Testis (tissue), 3 donors: ENCODE data around the gene EPHA5. TPM values are rescaled to one million over a fixed set of nuclear protein-coding genes. Genes with fewer than 3 reads are reported as not detected.

Experiments
- DNase-seq: peaks from one replicate; pipeline ENCODE4 v3.0.0-alpha.2; 2019
- H3K27ac ChIP-seq, 2 donors: fragments of 200-600 bp; sonication (generic); one replicate each; pipeline ENCODE4 v1.5.1; 2019
- H3K27me3 ChIP-seq: fragments of 200-600 bp; sonication (generic); one replicate; pipeline ENCODE4 v1.5.1; 2019
- H3K36me3 ChIP-seq: fragments of 200-600 bp; sonication (generic); one replicate; pipeline ENCODE4 v1.5.1; 2017; ENCODE audit warnings: low read depth; ENCODE audit errors: missing control alignments
- H3K4me1 ChIP-seq: fragments of 200-600 bp; sonication (generic); one replicate; pipeline ENCODE4 v1.5.1; 2019
- H3K4me3 ChIP-seq, 2 donors: fragments of 200-600 bp; sonication (generic); one replicate each; pipeline ENCODE4 v1.5.1; 2017 to 2019
- H3K9me3 ChIP-seq: fragments of 200-600 bp; sonication (generic); one replicate; pipeline ENCODE4 v1.5.1; 2017
- POLR2A ChIP-seq: fragments of 450-650 bp; IDR thresholded peaks from one replicate; pipeline ENCODE4 v1.6.1; 2017; ENCODE audit warnings: antibody characterized with exemption, mild to moderate bottlenecking, moderate library complexity
- WGBS, 2 donors: methylation state at CpG; one replicate each; pipeline ENCODE4 v1.1.5; 2018; 5-methylcytosine and 5-hydroxymethylcytosine counted together
- intact Hi-C: fragments of 100-400 bp; cut with DNase I; formaldehyde crosslinking; loops from one replicate; pipeline ENCODE4 v1.15.1; 2023; ENCODE audit warnings: low total_unique reads
- polyA plus RNA-seq: library from polyadenylated mRNA; stranded (reverse); fragments of 350-450 nt; fragmentation: Illumina TruSeq; extraction: RNeasy Lipid Tissue Mini Kit (QIAGEN cat#74804); gene quantifications from one replicate; pipeline ENCODE4 v1.2.3, GENCODE V29; 2014; ENCODE audit warnings: low read depth, low replicate concordance; ENCODE audit not compliant: insufficient read depth
- total RNA-seq, 2 donors: library from RNA; depleted of rRNA; stranded (reverse); fragments of >200 nt; gene quantifications; one replicate each; pipeline ENCODE4 v1.2.3, GENCODE V29; 2016
- TF ChIP-seq, protein P1 (sequence below), 3 experiments: fragments of 450-650 bp in 2 of 3; fragments of 200-600 bp in 1 of 3; sonication (generic) in 1 of 3; IDR thresholded peaks; one replicate each; pipeline ENCODE4 v1.5.1; 2016 to 2019; ENCODE audit warnings: antibody characterized with exemption in 3 of 3, mild to moderate bottlenecking in 2 of 3, moderate library complexity in 1 of 3

Gene EPHA5
- total and polyA plus RNA-seq, 3 donors from 2014 or later = 1.0 to 3.1 (median 1.4) TPM

DNA sequence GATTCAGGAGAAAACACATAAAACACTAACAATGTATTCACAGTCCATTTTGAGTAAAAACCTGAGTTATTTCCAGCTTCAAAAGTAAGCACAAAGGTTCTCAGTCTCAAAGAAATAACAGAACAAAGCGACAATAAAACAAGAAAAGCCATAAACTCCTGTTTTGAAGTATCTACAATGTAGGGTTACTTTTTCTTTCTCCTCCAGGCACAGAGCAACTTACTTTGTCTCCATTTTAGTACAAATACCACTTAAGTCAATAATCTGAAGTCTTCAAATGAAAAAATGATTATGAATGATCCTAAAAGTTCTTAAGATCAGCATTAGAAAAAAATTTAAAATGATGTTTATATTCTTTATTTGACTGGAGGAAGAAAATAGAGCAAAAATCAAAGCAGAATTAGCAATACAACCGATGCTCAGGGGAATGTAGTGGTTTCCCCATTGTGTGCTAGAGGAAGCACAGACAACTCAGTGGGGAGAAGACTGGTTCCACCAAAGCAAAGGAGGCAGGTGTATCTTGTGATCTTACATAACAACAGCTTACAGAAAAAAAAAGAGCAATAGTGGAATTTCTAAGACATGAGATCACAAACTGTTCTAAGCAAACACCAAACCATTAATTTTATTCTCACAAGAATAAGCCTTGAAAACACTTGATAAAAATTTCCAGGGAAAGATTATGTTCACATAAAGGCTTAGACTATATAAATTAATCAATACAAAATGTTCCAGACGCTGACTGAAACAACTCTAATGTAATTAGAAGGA lies 35.1 kb downstream of the EPHA5 start:
- H3K4me1 ChIP-seq = no peaks in the 10 kb centered on the region
- WGBS, 2 donors = 34 to 39% methylated on average over 3 of the region's 3 CpGs
- intact Hi-C loops = no loop called here
- no peaks in the 10 kb centered on the region for H3K9me3 ChIP-seq
- no peak overlapping the region for H3K27ac ChIP-seq
- no peak for TF ChIP-seq POLR2A
- TF ChIP-seq, protein P1, sequence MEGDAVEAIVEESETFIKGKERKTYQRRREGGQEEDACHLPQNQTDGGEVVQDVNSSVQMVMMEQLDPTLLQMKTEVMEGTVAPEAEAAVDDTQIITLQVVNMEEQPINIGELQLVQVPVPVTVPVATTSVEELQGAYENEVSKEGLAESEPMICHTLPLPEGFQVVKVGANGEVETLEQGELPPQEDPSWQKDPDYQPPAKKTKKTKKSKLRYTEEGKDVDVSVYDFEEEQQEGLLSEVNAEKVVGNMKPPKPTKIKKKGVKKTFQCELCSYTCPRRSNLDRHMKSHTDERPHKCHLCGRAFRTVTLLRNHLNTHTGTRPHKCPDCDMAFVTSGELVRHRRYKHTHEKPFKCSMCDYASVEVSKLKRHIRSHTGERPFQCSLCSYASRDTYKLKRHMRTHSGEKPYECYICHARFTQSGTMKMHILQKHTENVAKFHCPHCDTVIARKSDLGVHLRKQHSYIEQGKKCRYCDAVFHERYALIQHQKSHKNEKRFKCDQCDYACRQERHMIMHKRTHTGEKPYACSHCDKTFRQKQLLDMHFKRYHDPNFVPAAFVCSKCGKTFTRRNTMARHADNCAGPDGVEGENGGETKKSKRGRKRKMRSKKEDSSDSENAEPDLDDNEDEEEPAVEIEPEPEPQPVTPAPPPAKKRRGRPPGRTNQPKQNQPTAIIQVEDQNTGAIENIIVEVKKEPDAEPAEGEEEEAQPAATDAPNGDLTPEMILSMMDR (IDR thresholded peaks at IDR 0.05) = no peak
- DNase-seq = no peak
- no peaks in the 10 kb centered on the region for H3K27me3 ChIP-seq
- H3K4me3 ChIP-seq = no peak overlapping the region
- H3K36me3 ChIP-seq = no peaks in the 10 kb centered on the region

- no peaks in the 10 kb centered on the region for H3K9me3 ChIP-seq
- intact Hi-C loops = no loop called here
- H3K36me3 ChIP-seq = no peaks in the 10 kb centered on the region
- no peak for DNase-seq
- no peak overlapping the region for H3K27ac ChIP-seq
- no peak for TF ChIP-seq POLR2A
- TF ChIP-seq, protein P1 (IDR thresholded peaks at IDR 0.05) = no peak
- H3K4me3 ChIP-seq = no peak overlapping the region
- no peaks in the 10 kb centered on the region for H3K27me3 ChIP-seq
- H3K4me1 ChIP-seq = no peaks in the 10 kb centered on the region
Measured at GRCh38 chr4:65624651-65625050, 45.6 kb downstream of the EPHA5 start.

DNA sequence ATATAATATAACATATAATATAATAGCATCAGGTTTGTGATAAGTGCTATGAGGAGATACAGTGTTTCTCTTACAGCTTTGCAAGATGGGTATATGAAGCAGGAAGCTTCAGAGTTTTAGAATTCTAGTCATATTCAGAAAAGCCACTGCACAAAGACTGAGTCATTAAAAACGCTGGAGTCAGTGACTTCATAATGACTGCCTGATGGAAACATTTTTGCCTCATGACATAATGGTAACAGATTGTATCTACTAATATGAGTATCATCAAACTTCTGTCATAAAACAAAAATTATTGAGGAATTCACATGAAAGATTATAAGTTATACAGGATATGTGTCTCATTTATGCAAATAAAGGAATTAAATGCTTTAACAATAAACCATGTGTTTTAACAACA lies 46.8 kb downstream of the EPHA5 start:
- H3K27me3 ChIP-seq = no peaks in the 10 kb centered on the region
- WGBS, 2 donors = 51 to 76% methylated on average over 1 of the region's 1 CpG
- no peak overlapping the region for H3K4me3 ChIP-seq
- TF ChIP-seq, protein P1 (IDR thresholded peaks at IDR 0.05) = no peak
- TF ChIP-seq POLR2A = no peak
- no peaks in the 10 kb centered on the region for H3K9me3 ChIP-seq
- no peak for DNase-seq
- H3K4me1 ChIP-seq = no peaks in the 10 kb centered on the region
- intact Hi-C loops = no loop called here
- H3K36me3 ChIP-seq = no peaks in the 10 kb centered on the region
- no peak overlapping the region for H3K27ac ChIP-seq

GRCh38 chr4:65617416-65617815 lies 52.9 kb downstream of the EPHA5 start:
- H3K27ac ChIP-seq = no peak overlapping the region
- no peaks in the 10 kb centered on the region for H3K27me3 ChIP-seq
- TF ChIP-seq POLR2A = no peak
- TF ChIP-seq, protein P1 (IDR thresholded peaks at IDR 0.05) = no peak
- H3K4me3 ChIP-seq = no peak overlapping the region
- H3K36me3 ChIP-seq = no peaks in the 10 kb centered on the region
- WGBS, 2 donors = 57 to 70% methylated on average over 1 of the region's 1 CpG
- no peaks in the 10 kb centered on the region for H3K4me1 ChIP-seq
- intact Hi-C loops = no loop called here
- no peak for DNase-seq
- H3K9me3 ChIP-seq = no peaks in the 10 kb centered on the region

GRCh38 chr4:65604515-65604914 lies 65.8 kb downstream of the EPHA5 start:
- H3K9me3 ChIP-seq = no peaks in the 10 kb centered on the region
- intact Hi-C loops = no loop called here
- no peaks in the 10 kb centered on the region for H3K27me3 ChIP-seq
- no peaks in the 10 kb centered on the region for H3K4me1 ChIP-seq
- 85 to 87% methylated on average over 1 of the region's 1 CpG for WGBS, 2 donors
- H3K4me3 ChIP-seq = no peak overlapping the region
- TF ChIP-seq, protein P1 (IDR thresholded peaks at IDR 0.05) = no peak
- TF ChIP-seq POLR2A = no peak
- no peaks in the 10 kb centered on the region for H3K36me3 ChIP-seq
- no peak overlapping the region for H3K27ac ChIP-seq
- no peak for DNase-seq
